ENCODE measurements around the gene FAM186B. TPM values are rescaled to one million over a fixed set of nuclear protein-coding genes. Genes with fewer than 3 reads are reported as not detected.
A peak's percentile ranks its signal among the peaks of the same experiment; 100 is the strongest.

Gene FAM186B
- total and polyA plus RNA-seq, 2 of the 13 experiments (the other 11 are each of a cell fraction or from before 2014, with no cell fraction given) = 0.07 to 0.20 TPM

DNA sequence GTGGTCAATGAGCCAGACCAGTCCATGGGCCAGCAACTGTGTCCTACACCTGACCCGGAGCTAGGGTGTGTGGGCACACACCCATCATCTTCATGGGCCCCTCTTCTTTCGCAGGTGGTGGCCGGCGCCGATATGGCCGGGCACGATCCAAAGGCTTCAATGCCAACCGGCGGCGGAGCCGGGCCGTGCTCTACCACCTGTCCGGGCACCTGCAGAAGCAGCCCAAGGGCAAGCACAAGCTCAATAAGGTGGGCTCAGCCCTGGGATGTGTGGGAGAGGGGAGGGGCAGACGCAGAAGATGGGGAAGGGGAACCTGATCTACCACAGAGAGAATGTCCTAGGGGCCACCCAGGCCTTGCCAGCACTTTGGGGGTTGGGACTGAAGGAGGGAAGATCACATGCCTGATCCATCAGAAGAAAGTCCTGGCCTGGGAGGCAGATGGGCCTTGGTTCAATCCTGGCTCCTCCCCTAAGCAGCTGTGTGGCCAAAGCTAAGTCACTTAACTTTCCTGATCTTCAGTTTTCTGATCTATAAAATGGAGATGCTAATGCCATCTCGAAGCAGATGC is 62.8 kb downstream of the FAM186B start:
- peak overlapping the region; percentile 83 for H3K4me2 ChIP-seq (ENCODE audit: low read depth, low read length)
- H3K79me2 ChIP-seq (ENCODE audit: insufficient read depth, low read length) = no peaks in the 10 kb centered on the region
- TF ChIP-seq IRF9 (CRISPR knock-in tag; IDR thresholded peaks at IDR 0.05; ENCODE audit: borderline replicate concordance) = 0 out of 2 replicates have a peak, but pooled peaks have one; percentile 7
- no peak for TF ChIP-seq ONECUT2 (CRISPR knock-in tag; IDR thresholded peaks at IDR 0.05)
- H3K4me1 ChIP-seq (ENCODE audit: insufficient read depth, low read length) = peaks cover 89% of the 10 kb centered on the region
- no peak overlapping the region for H3K9ac ChIP-seq (ENCODE audit: insufficient read depth, low read depth, low read length)
- no peaks in the 10 kb centered on the region for H4K20me1 ChIP-seq (ENCODE audit: insufficient read depth, low read length)
- ChIA-PET CTCF (ENCODE audit: low intra/inter-chr PET ratio, low total read pairs) (no interaction called here), POLR2A (no interaction called here)
- DNase-seq (ENCODE audit: low spot score) = no peak
- FAIRE-seq = no peak
- H3K9me3 ChIP-seq (ENCODE audit: low read length) = no peaks in the 10 kb centered on the region
- peak overlapping the region in 1 of 3 experiments; percentile 70; a peak in 2 of 6 replicates for H3K4me3 ChIP-seq (replicated peaks in 1 of 3; ENCODE audit: insufficient read depth in 1 of 3, low read depth in 2 of 3, low read length in 3 of 3)
- ATAC-seq = no peak
- 78% methylated on average over 3 of the region's 15 CpGs for WGBS (ENCODE audit: low lambda C conversion rate)
- H3K27me3 ChIP-seq (ENCODE audit: control insufficient read depth in 1 of 2, insufficient read depth in 2 of 2, low read length in 2 of 2) = peaks cover 9 to 35% of the 10 kb centered on the region in 2 experiments
- H3K27ac ChIP-seq (ENCODE audit: extremely low read length, insufficient read depth, low read length) = no peak overlapping the region
- intact Hi-C loops (cut with micrococcal nuclease; ENCODE audit: unreplicated experiment) = no loop called here
- in situ Hi-C loops (cut with HindIII; ENCODE audit: extremely low pct_ligation_motif_present, low pct_unique_long_range_greater_than_20kb) = no loop called here
- H2AFZ ChIP-seq (ENCODE audit: low read length) = no peak overlapping the region
- no TSS peak for BruUV-seq (replicated peaks)
- H3K36me3 ChIP-seq (replicated peaks in 1 of 2; ENCODE audit: control insufficient read depth in 1 of 2, insufficient read depth in 2 of 2, low read length in 2 of 2) = no peaks in the 10 kb centered on the region

DNA sequence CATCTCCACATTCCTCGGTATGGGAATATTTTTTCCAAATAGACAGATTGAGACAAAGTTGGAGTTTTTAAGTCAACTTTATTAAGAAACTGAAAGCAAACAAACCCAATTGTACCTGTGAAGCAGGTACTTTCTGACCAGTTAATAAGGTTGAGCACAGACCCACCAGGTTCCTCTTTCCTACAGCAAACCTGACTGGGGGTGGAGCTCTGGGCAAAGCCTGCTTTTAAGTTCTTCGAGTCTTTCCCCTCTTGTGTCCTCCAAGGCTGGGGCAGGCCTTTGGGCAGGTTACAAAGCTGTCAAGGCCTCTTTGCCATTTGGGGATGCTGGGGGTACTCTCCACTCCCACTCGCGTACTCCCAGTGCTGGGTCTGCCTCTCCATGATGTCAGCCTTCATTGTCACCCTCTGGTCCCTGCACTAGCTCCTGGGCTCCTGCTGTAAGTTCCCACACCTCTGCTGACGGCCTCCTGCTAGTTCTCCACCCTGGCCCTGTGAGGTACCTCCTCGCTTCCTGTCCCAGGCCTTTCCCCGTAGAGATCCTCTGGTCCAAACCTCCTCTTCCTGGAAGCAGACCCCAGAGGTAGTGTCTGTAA is 63.4 kb downstream of the FAM186B start:
- no peak overlapping the region for H3K9ac ChIP-seq (ENCODE audit: insufficient read depth, low read depth, low read length)
- ChIA-PET POLR2A (no interaction called here), CTCF (ENCODE audit: low intra/inter-chr PET ratio, low total read pairs) (no interaction called here)
- H3K4me2 ChIP-seq (ENCODE audit: low read depth, low read length) = 0 out of 2 replicates have a peak overlapping the region, but pooled peaks have one; percentile 27
- FAIRE-seq (no peak), ATAC-seq (no peak), DNase-seq (ENCODE audit: low spot score) (no peak)
- WGBS (ENCODE audit: low lambda C conversion rate) = 46% methylated on average over 5 of the region's 7 CpGs
- TF ChIP-seq WIZ (CRISPR knock-in tag; IDR thresholded peaks at IDR 0.05) (no peak), PAWR (CRISPR knock-in tag; IDR thresholded peaks at IDR 0.05; ENCODE audit: borderline replicate concordance) (no peak), ZSCAN25 (CRISPR knock-in tag; IDR thresholded peaks at IDR 0.05) (no peak), ZBTB38 (CRISPR knock-in tag; IDR thresholded peaks at IDR 0.05) (no peak), BATF2 (CRISPR knock-in tag; IDR thresholded peaks at IDR 0.05) (no peak)
- H2AFZ ChIP-seq (ENCODE audit: low read length) = no peak overlapping the region
- peaks cover 11 to 41% of the 10 kb centered on the region in 2 experiments for H3K27me3 ChIP-seq (ENCODE audit: control insufficient read depth in 1 of 2, insufficient read depth in 2 of 2, low read length in 2 of 2)
- in situ Hi-C loops (cut with HindIII; ENCODE audit: extremely low pct_ligation_motif_present, low pct_unique_long_range_greater_than_20kb) = no loop called here
- BruUV-seq (replicated peaks) = no TSS peak
- H3K4me1 ChIP-seq (ENCODE audit: insufficient read depth, low read length) = peaks cover 89% of the 10 kb centered on the region
- H3K9me3 ChIP-seq (ENCODE audit: low read length) = no peaks in the 10 kb centered on the region
- no peak overlapping the region for H3K4me3 ChIP-seq (replicated peaks in 1 of 3; ENCODE audit: insufficient read depth in 1 of 3, low read depth in 2 of 3, low read length in 3 of 3)
- intact Hi-C loops (cut with micrococcal nuclease; ENCODE audit: unreplicated experiment) = no loop called here
- H3K36me3 ChIP-seq (replicated peaks in 1 of 2; ENCODE audit: control insufficient read depth in 1 of 2, insufficient read depth in 2 of 2, low read length in 2 of 2) = no peaks in the 10 kb centered on the region
- H3K27ac ChIP-seq (ENCODE audit: extremely low read length, insufficient read depth, low read length) = no peak overlapping the region
- H3K79me2 ChIP-seq (ENCODE audit: insufficient read depth, low read length) = no peaks in the 10 kb centered on the region
- no peaks in the 10 kb centered on the region for H4K20me1 ChIP-seq (ENCODE audit: insufficient read depth, low read length)
